Trophoblast cell (in vitro differentiated cells and primary cell): ENCODE data around the gene STK38L.

ENCODE experiments used
- DNase-seq, 2 donors: peaks; one replicate each; pipeline ENCODE4 v3.0.0-alpha.2; 2016
- H2AFZ ChIP-seq: 2 replicates; pipeline ENCODE4 v1.6.1; 2013; ENCODE audit warnings: low read length, moderate library complexity, mild to moderate bottlenecking; ENCODE audit not compliant: insufficient read depth, poor library complexity
- H2AK5ac ChIP-seq: 2 replicates; pipeline ENCODE4 v1.6.1; 2013; ENCODE audit warnings: mild to moderate bottlenecking, low read length
- H2BK120ac ChIP-seq: 2 replicates; pipeline ENCODE4 v1.6.1; 2013; ENCODE audit warnings: low read length, mild to moderate bottlenecking, moderate library complexity; ENCODE audit not compliant: insufficient read depth, poor library complexity
- H2BK12ac ChIP-seq: 2 replicates; pipeline ENCODE4 v1.6.1; 2013; ENCODE audit warnings: mild to moderate bottlenecking, low read length, moderate library complexity
- H2BK5ac ChIP-seq: 2 replicates; pipeline ENCODE4 v1.6.1; 2013; ENCODE audit warnings: low read length, low read depth, moderate library complexity, mild to moderate bottlenecking; ENCODE audit not compliant: poor library complexity
- H3K14ac ChIP-seq: 2 replicates; pipeline ENCODE4 v1.6.1; 2013; ENCODE audit warnings: mild to moderate bottlenecking, low read length
- H3K18ac ChIP-seq: 2 replicates; pipeline ENCODE4 v1.6.1; 2013; ENCODE audit warnings: mild to moderate bottlenecking, low read length
- H3K23ac ChIP-seq: 2 replicates; pipeline ENCODE4 v1.6.1; 2013; ENCODE audit warnings: low read length
- H3K27ac ChIP-seq: 2 replicates; pipeline ENCODE4 v1.5.1; 2013; ENCODE audit warnings: low read depth, mild to moderate bottlenecking, inconsistent platforms, low read length, moderate library complexity
- H3K27me3 ChIP-seq: 2 replicates; pipeline ENCODE4 v1.6.1; 2013; ENCODE audit warnings: inconsistent platforms, mild to moderate bottlenecking, low read length, moderate library complexity; ENCODE audit not compliant: insufficient read depth
- H3K36me3 ChIP-seq, 2 experiments: 1 replicate in 1 of 2; 2 replicates in 1 of 2; pipeline ENCODE4 v1.6.1; 2013; ENCODE audit warnings: low read length in 2 of 2, mild to moderate bottlenecking in 2 of 2, moderate library complexity in 1 of 2; ENCODE audit not compliant: insufficient read depth in 2 of 2, control insufficient read depth in 1 of 2
- H3K4ac ChIP-seq: 2 replicates; pipeline ENCODE4 v1.6.1; 2013; ENCODE audit warnings: low read depth, mild to moderate bottlenecking, low read length, moderate library complexity
- H3K4me1 ChIP-seq, 2 experiments: 1 replicate in 1 of 2; 2 replicates in 1 of 2; pipeline ENCODE4 v1.6.1; 2013; ENCODE audit warnings: low read length in 2 of 2, mild to moderate bottlenecking in 2 of 2, moderate library complexity in 1 of 2; ENCODE audit not compliant: insufficient read depth in 2 of 2, control insufficient read depth in 1 of 2
- H3K4me2 ChIP-seq: 2 replicates; pipeline ENCODE4 v1.6.1; 2013; ENCODE audit warnings: inconsistent platforms, mild to moderate bottlenecking, low read length, moderate library complexity
- H3K4me3 ChIP-seq: 2 replicates; pipeline ENCODE4 v1.5.1; 2013; ENCODE audit warnings: mild to moderate bottlenecking, low read depth, low read length, inconsistent platforms
- H3K79me1 ChIP-seq: one replicate; pipeline ENCODE4 v1.6.1; 2013; ENCODE audit warnings: low read length
- H3K79me2 ChIP-seq: 2 replicates; pipeline ENCODE4 v1.6.1; 2013; ENCODE audit warnings: low read length, mild to moderate bottlenecking; ENCODE audit not compliant: control insufficient read depth, insufficient read depth, poor library complexity
- H3K9ac ChIP-seq: 2 replicates; pipeline ENCODE4 v1.6.1; 2013; ENCODE audit warnings: mild to moderate bottlenecking, low read length
- H3K9me3 ChIP-seq: 2 replicates; pipeline ENCODE4 v1.6.1; 2013; ENCODE audit warnings: low read depth, mild to moderate bottlenecking, control low read depth, inconsistent platforms, low read length; ENCODE audit not compliant: insufficient read depth
- H4K12ac ChIP-seq: 2 replicates; pipeline ENCODE4 v1.6.1; 2013; ENCODE audit warnings: low read depth, mild to moderate bottlenecking, low read length, moderate library complexity
- H4K8ac ChIP-seq: 2 replicates; pipeline ENCODE4 v1.6.1; 2013; ENCODE audit warnings: low read depth, mild to moderate bottlenecking, low read length, moderate library complexity
- H4K91ac ChIP-seq: one replicate; pipeline ENCODE4 v1.6.1; 2013; ENCODE audit warnings: low read depth, mild to moderate bottlenecking, low read length, moderate library complexity
- WGBS: extraction: QIAGEN DNeasy Blood & Tissue Kit; methylation state at CpG from one replicate; pipeline ENCODE4 v1.1.7; 2013; ENCODE audit warnings: missing lambda C conversion rate; ENCODE audit not compliant: insufficient read length, insufficient coverage; ENCODE audit errors: extremely low coverage; 5-methylcytosine and 5-hydroxymethylcytosine counted together

The STK38L gene

GRCh38 chr12:27284021-27284420 lies 39.9 kb downstream of the STK38L start:
- Histone ChIP-seq H2BK12ac (no peak overlapping the region), H4K8ac (no peak overlapping the region), H3K14ac (no peak overlapping the region), H3K27ac (no peak overlapping the region), H2BK5ac (no peak overlapping the region), H2AFZ (no peak overlapping the region), H3K4ac (no peak overlapping the region), H3K79me2 (no peaks in the 10 kb centered on the region), H3K9me3 (no peaks in the 10 kb centered on the region), H3K18ac (no peak overlapping the region), H4K12ac (no peak overlapping the region), H3K23ac (no peak overlapping the region), H3K9ac (no peak overlapping the region), H4K91ac (no peak overlapping the region), H3K4me3 (no peak overlapping the region), H3K4me1 (peaks cover 0 to 3% of the 10 kb centered on the region in 2 experiments), H2BK120ac (no peak overlapping the region), H3K36me3 (no peaks in the 10 kb centered on the region), H2AK5ac (no peak overlapping the region), H3K4me2 (no peak overlapping the region), H3K79me1 (no peaks in the 10 kb centered on the region), H3K27me3 (no peaks in the 10 kb centered on the region)
- DNase-seq: no peak
- WGBS: no CpG with 5 or more reads among the region's 3 CpGs

- Histone ChIP-seq H3K23ac (no peak overlapping the region), H3K27me3 (no peaks in the 10 kb centered on the region), H3K9me3 (no peaks in the 10 kb centered on the region), H3K79me2 (no peaks in the 10 kb centered on the region), H3K18ac (no peak overlapping the region), H2BK120ac (no peak overlapping the region), H3K27ac (no peak overlapping the region), H4K91ac (no peak overlapping the region), H3K4me3 (no peak overlapping the region), H3K36me3 (no peaks in the 10 kb centered on the region), H2AFZ (no peak overlapping the region), H2AK5ac (no peak overlapping the region), H3K9ac (no peak overlapping the region), H3K14ac (no peak overlapping the region), H4K8ac (no peak overlapping the region), H2BK5ac (no peak overlapping the region), H3K4me1 (peaks cover 0 to 3% of the 10 kb centered on the region in 2 experiments), H3K4me2 (no peak overlapping the region), H3K79me1 (no peaks in the 10 kb centered on the region), H4K12ac (no peak overlapping the region), H3K4ac (no peak overlapping the region), H2BK12ac (no peak overlapping the region)
- no CpG with 5 or more reads among the region's 2 CpGs for WGBS
- no peak for DNase-seq
Observed at GRCh38 chr12:27284751-27285150, 40.7 kb downstream of the STK38L start.

GRCh38 chr12:27285403-27285802 lies 41.3 kb downstream of the STK38L start:
- H2AK5ac ChIP-seq: no peak overlapping the region
- no peaks in the 10 kb centered on the region for H3K27me3 ChIP-seq
- no peak overlapping the region for H2BK12ac ChIP-seq
- peaks cover 0 to 3% of the 10 kb centered on the region in 2 experiments for H3K4me1 ChIP-seq
- WGBS: no CpG with 5 or more reads among the region's 1 CpG
- no peak overlapping the region for H3K4ac ChIP-seq
- no peaks in the 10 kb centered on the region for H3K79me2 ChIP-seq
- H2BK5ac ChIP-seq: no peak overlapping the region
- no peak overlapping the region for H2BK120ac ChIP-seq
- H2AFZ ChIP-seq: no peak overlapping the region
- no peak overlapping the region for H3K4me3 ChIP-seq
- no peaks in the 10 kb centered on the region for H3K36me3 ChIP-seq
- H3K9ac ChIP-seq: no peak overlapping the region
- no peaks in the 10 kb centered on the region for H3K79me1 ChIP-seq
- H4K91ac ChIP-seq: no peak overlapping the region
- peak overlapping the region; percentile 9 for H3K27ac ChIP-seq
- no peak overlapping the region for H4K12ac ChIP-seq
- H3K23ac ChIP-seq: no peak overlapping the region
- no peak for DNase-seq
- no peak overlapping the region for H3K18ac ChIP-seq
- no peak overlapping the region for H3K4me2 ChIP-seq
- no peaks in the 10 kb centered on the region for H3K9me3 ChIP-seq
- no peak overlapping the region for H4K8ac ChIP-seq
- H3K14ac ChIP-seq: no peak overlapping the region

- no peaks in the 10 kb centered on the region for H3K79me2 ChIP-seq
- WGBS: no CpG with 5 or more reads among the region's 3 CpGs
Observed at GRCh38 chr12:27289414-27289813, 45.3 kb downstream of the STK38L start.

More at GRCh38 chr12:27289414-27289813, 45.3 kb downstream of the STK38L start:
- Histone ChIP-seq H3K4me3 (no peak overlapping the region), H4K91ac (no peak overlapping the region), H2AFZ (no peak overlapping the region), H2BK5ac (no peak overlapping the region), H3K4me2 (no peak overlapping the region), H3K27ac (no peak overlapping the region), H4K12ac (no peak overlapping the region), H3K23ac (no peak overlapping the region), H3K9me3 (no peaks in the 10 kb centered on the region), H3K79me1 (no peaks in the 10 kb centered on the region), H3K4me1 (peaks cover 0 to 2% of the 10 kb centered on the region in 2 experiments), H4K8ac (no peak overlapping the region), H3K27me3 (no peaks in the 10 kb centered on the region), H3K14ac (no peak overlapping the region), H2BK12ac (no peak overlapping the region), H2AK5ac (no peak overlapping the region), H3K18ac (no peak overlapping the region), H3K4ac (no peak overlapping the region), H3K36me3 (no peaks in the 10 kb centered on the region), H3K9ac (no peak overlapping the region), H2BK120ac (no peak overlapping the region)
- DNase-seq: no peak
